GM23338 (cell line): ENCODE measurements around the gene OR8D1.

ENCODE experiments used
- CREB1 ChIP-seq: fragments of 250-450 bp; sonication (Bioruptor Pico); IDR thresholded peaks from 2 replicates; pipeline ENCODE4 v1.5.0; 2020; ENCODE audit warnings: low read depth, mild to moderate bottlenecking, moderate library complexity
- CTCF ChIP-seq, 2 experiments: fragments of 200-600 bp in 1 of 2; sonication (generic) in 1 of 2; conservative IDR thresholded peaks; 2 replicates each; pipeline versions ENCODE4 v1.5.1 to v1.6.1; 2016 to 2017; ENCODE audit warnings: antibody characterized with exemption in 2 of 2, low read depth in 2 of 2, mild to moderate bottlenecking in 2 of 2, moderate library complexity in 1 of 2
- ETS1 ChIP-seq: IDR thresholded peaks from 2 replicates; pipeline ENCODE4 v1.6.1; 2016; ENCODE audit warnings: antibody characterized with exemption
- EZH2 ChIP-seq: fragments of 200-600 bp; sonication (generic); IDR thresholded peaks from one replicate; pipeline ENCODE4 v1.8.0; 2017; ENCODE audit warnings: antibody characterized with exemption, mild to moderate bottlenecking, low read depth; ENCODE audit not compliant: unreplicated experiment
- JUNB ChIP-seq: IDR thresholded peaks from one replicate; pipeline ENCODE4 v1.6.1; 2016; ENCODE audit warnings: antibody characterized with exemption; ENCODE audit not compliant: unreplicated experiment
- POLR2AphosphoS5 ChIP-seq: IDR thresholded peaks from 2 replicates; pipeline ENCODE4 v1.6.1; 2016; ENCODE audit warnings: antibody characterized with exemption, low read depth
- STAT1 ChIP-seq: IDR thresholded peaks from one replicate; pipeline ENCODE4 v1.6.1; 2016; ENCODE audit warnings: antibody characterized with exemption; ENCODE audit not compliant: unreplicated experiment
- ZNF462 ChIP-seq: fragments of 250-450 bp; sonication (Bioruptor Pico); IDR thresholded peaks from 2 replicates; pipeline ENCODE4 v1.5.0; 2020; ENCODE audit warnings: mild to moderate bottlenecking, moderate library complexity

- TF ChIP-seq ETS1 = no peak
- TF ChIP-seq CTCF (conservative IDR thresholded peaks at IDR 0.05; ENCODE audit: low read depth in 2 of 2) = no peak
- no peak for TF ChIP-seq STAT1
- no peak for TF ChIP-seq POLR2AphosphoS5
- no peak for TF ChIP-seq ZNF462
- no peak for TF ChIP-seq EZH2
- TF ChIP-seq JUNB = no peak
- no peak for TF ChIP-seq CREB1
Measured at GRCh38 chr11:124313131-124313530, 618 bp downstream of the OR8D1 start.
